Muscle of leg (tissue), 11 donors: Measurements from ENCODE around the gene UNK. TPM values are rescaled to one million over a fixed set of nuclear protein-coding genes. Genes with fewer than 3 reads are reported as not detected.
A peak's percentile ranks its signal among the peaks of the same experiment; 100 is the strongest.

Experiments used
- DNase-seq: peaks from one replicate; pipeline ENCODE4 v3.0.0; 2013
- H3K27ac ChIP-seq: one replicate; pipeline ENCODE4 v1.5.1; 2013; ENCODE audit warnings: mild to moderate bottlenecking, low read length, control low read depth
- H3K27me3 ChIP-seq: one replicate; pipeline ENCODE4 v1.6.1; 2013; ENCODE audit warnings: low read length; ENCODE audit not compliant: control insufficient read depth, insufficient read depth
- H3K36me3 ChIP-seq: one replicate; pipeline ENCODE4 v1.6.1; 2013; ENCODE audit warnings: low read length; ENCODE audit not compliant: control insufficient read depth, insufficient read depth
- H3K4me1 ChIP-seq: one replicate; pipeline ENCODE4 v1.6.1; 2013; ENCODE audit warnings: low read length; ENCODE audit not compliant: control insufficient read depth, insufficient read depth
- H3K4me3 ChIP-seq: one replicate; pipeline ENCODE4 v1.5.1; 2013; ENCODE audit warnings: low read length, control low read depth
- H3K9me3 ChIP-seq: replicated peaks from 2 replicates; pipeline ENCODE4 v1.6.1; 2013; ENCODE audit warnings: low read depth, low read length; ENCODE audit not compliant: control insufficient read depth
- WGBS: methylation state at CpG from one replicate; pipeline ENCODE4 v1.1.5; 2013; ENCODE audit warnings: missing lambda C conversion rate; ENCODE audit not compliant: insufficient coverage; 5-methylcytosine and 5-hydroxymethylcytosine counted together
- polyA plus RNA-seq, 8 donors: library from polyadenylated mRNA; unstranded; fragments of 120-200 nt; gene quantifications; one replicate each; pipeline versions ENCODE4 v1.2.1 to v1.2.3, GENCODE V29; 2013; ENCODE audit warnings: inconsistent platforms in 1 of 8, low replicate concordance in 1 of 8; ENCODE audit not compliant: insufficient read length in 8 of 8, insufficient read depth in 1 of 8
- total RNA-seq: library from RNA; stranded (reverse); fragments of 120-200 nt; gene quantifications from one replicate; pipeline ENCODE4 v1.2.4, GENCODE V29; 2013

The UNK gene
- total and polyA plus RNA-seq, 9 donors, result 18.6 to 33.8 (median 29.0) TPM

- no peaks in the 10 kb centered on the region for H3K27me3 ChIP-seq
- peak; percentile 91 for DNase-seq
- H3K4me1 ChIP-seq, result peaks cover 48% of the 10 kb centered on the region
- peak overlapping the region; percentile 83 for H3K27ac ChIP-seq
- no peaks in the 10 kb centered on the region for H3K9me3 ChIP-seq
- H3K36me3 ChIP-seq, result no peaks in the 10 kb centered on the region
- 85% methylated on average over 25 of the region's 25 CpGs for WGBS
- no peak overlapping the region for H3K4me3 ChIP-seq
These were observed 49.8 kb downstream of the UNK start for GRCh38 chr17:75834279-75834920.

DNA sequence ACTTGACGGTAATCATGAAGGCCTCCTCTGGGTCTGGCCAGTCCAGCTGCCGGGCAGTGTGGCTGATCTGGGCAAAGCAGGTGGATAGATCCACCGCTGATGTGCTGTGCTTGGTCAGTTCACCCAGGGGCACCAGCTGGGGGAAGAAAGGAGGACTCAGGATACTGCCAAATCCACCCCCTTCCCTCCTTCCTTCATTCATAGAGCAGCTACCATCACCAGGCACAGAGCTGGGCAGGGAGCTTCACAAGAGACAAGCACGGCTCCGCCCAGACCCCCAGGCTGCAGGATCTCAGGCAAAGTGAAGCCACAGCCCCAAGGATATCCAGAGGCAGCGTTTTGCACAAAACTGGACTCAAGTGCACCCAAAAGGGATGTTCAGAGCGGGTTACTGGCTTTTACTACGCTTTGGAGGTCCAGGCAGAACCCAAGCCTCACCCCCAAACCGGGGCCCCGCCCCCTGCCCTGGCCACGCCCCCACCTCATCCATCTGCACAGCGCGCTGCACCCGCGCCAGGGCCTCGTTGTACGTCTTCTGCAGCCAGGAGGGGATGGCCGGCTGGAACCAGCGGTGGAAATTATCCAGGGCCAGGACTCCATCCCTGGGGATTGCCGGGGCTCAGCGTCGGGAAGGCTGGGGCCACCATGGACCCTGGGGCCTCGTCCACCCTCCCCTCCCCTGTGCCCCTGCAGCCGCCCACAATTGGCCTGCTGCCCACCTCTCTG is 50.5 kb downstream of the UNK start:
- no peak overlapping the region for H3K4me3 ChIP-seq
- H3K27me3 ChIP-seq, result no peaks in the 10 kb centered on the region
- peak overlapping the region; percentile 83 for H3K27ac ChIP-seq
- no peaks in the 10 kb centered on the region for H3K9me3 ChIP-seq
- peak; percentile 61 for DNase-seq
- H3K4me1 ChIP-seq, result peaks cover 48% of the 10 kb centered on the region
- no peaks in the 10 kb centered on the region for H3K36me3 ChIP-seq
- 45% methylated on average over 16 of the region's 24 CpGs for WGBS

DNA sequence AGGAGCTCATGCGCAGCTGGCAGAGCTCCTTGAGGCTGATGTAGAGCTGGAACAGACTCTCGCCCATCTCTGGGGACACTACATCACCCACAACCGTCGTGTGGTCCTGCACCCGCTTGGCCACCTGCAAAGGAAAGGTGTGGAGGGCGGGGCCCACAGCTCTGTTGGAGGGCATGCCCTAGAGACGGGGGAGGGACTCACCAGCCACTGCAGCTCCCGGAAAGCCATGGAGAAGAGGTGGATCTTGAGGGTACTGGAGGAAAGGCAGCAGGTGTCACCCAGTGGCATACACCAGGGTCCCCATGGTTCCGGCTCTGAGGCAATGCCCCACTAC is 51.0 kb downstream of the UNK start:
- Histone ChIP-seq H3K36me3 (no peaks in the 10 kb centered on the region), H3K27me3 (no peaks in the 10 kb centered on the region), H3K4me3 (no peak overlapping the region), H3K9me3 (no peaks in the 10 kb centered on the region), H3K4me1 (peaks cover 48% of the 10 kb centered on the region), H3K27ac (peak overlapping the region; percentile 83)
- no peak for DNase-seq
- WGBS, result 72% methylated on average over 5 of the region's 9 CpGs

GRCh38 chr17:75836605-75837004 is 52.0 kb downstream of the UNK start:
- peaks cover 48% of the 10 kb centered on the region for H3K4me1 ChIP-seq
- 52% methylated on average over 7 of the region's 9 CpGs for WGBS
- H3K36me3 ChIP-seq, result no peaks in the 10 kb centered on the region
- H3K9me3 ChIP-seq, result no peaks in the 10 kb centered on the region
- H3K4me3 ChIP-seq, result no peak overlapping the region
- no peak for DNase-seq
- H3K27me3 ChIP-seq, result no peaks in the 10 kb centered on the region
- H3K27ac ChIP-seq, result no peak overlapping the region

GRCh38 chr17:75837899-75838298 is 53.3 kb downstream of the UNK start:
- Histone ChIP-seq H3K9me3 (no peaks in the 10 kb centered on the region), H3K4me3 (no peak overlapping the region), H3K27me3 (no peaks in the 10 kb centered on the region), H3K27ac (no peak overlapping the region), H3K36me3 (no peaks in the 10 kb centered on the region), H3K4me1 (peaks cover 38% of the 10 kb centered on the region)
- DNase-seq, result no peak
- 46% methylated on average over 4 of the region's 7 CpGs for WGBS

DNA sequence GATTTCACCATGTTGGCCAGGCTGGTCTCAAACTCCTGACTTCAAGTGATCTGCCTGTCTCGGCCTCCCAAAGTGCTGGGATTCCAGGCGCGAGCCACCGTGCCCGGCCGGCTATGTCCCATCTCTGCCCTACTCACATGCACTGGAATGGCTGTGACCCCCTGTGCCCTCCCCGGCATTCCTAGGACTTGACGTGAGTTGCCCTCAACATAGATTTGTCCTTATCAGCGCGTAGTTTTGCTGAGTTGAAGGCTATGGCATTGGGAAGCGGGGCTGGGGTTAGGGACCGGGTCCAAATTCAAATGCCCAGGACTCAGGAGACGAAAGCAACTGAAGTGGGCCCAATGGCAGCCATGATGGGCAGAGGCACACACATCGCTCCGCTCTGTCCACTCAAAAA is 53.8 kb downstream of the UNK start:
- Histone ChIP-seq H3K27ac (no peak overlapping the region), H3K36me3 (no peaks in the 10 kb centered on the region), H3K4me3 (no peak overlapping the region), H3K4me1 (peaks cover 33% of the 10 kb centered on the region), H3K27me3 (no peaks in the 10 kb centered on the region), H3K9me3 (no peaks in the 10 kb centered on the region)
- 90% methylated on average over 14 of the region's 15 CpGs for WGBS
- DNase-seq, result no peak

GRCh38 chr17:75839942-75840798 is 55.6 kb downstream of the UNK start:
- no peak for DNase-seq
- H3K9me3 ChIP-seq, result no peaks in the 10 kb centered on the region
- no peak overlapping the region for H3K4me3 ChIP-seq
- 88% methylated on average over 32 of the region's 36 CpGs for WGBS
- no peak overlapping the region for H3K27ac ChIP-seq
- H3K36me3 ChIP-seq, result no peaks in the 10 kb centered on the region
- peaks cover 24% of the 10 kb centered on the region for H3K4me1 ChIP-seq
- no peaks in the 10 kb centered on the region for H3K27me3 ChIP-seq

GRCh38 chr17:75840799-75841164 is 56.2 kb downstream of the UNK start:
- no peak overlapping the region for H3K4me3 ChIP-seq
- DNase-seq, result no peak
- H3K36me3 ChIP-seq, result peaks cover 4% of the 10 kb centered on the region
- peaks cover 24% of the 10 kb centered on the region for H3K4me1 ChIP-seq
- H3K27me3 ChIP-seq, result no peaks in the 10 kb centered on the region
- no peaks in the 10 kb centered on the region for H3K9me3 ChIP-seq
- no CpG with 5 or more reads among the region's 7 CpGs for WGBS
- H3K27ac ChIP-seq, result no peak overlapping the region

DNA sequence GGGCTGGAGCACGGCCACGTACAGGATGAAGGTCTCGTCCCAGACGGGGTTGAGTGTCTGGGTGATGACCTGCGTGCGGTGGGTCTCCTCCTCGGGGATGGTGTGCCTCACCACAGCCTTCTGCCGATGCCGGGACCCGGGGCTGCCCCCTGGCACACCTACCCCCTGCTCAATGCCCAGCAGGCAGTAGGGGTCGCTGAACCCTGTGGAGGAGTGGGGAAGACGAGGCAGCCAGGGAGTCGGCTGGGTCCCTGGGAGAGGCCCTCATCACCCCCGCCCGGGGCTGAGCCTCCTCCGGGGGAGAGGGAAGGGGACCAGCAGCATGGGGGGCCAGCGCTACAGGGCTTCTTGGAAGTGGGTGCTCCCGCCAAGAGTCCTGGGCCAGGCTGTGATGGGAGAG is 57.8 kb downstream of the UNK start:
- Histone ChIP-seq H3K9me3 (no peaks in the 10 kb centered on the region), H3K27me3 (no peaks in the 10 kb centered on the region), H3K36me3 (peaks cover 20% of the 10 kb centered on the region), H3K27ac (no peak overlapping the region), H3K4me3 (no peak overlapping the region), H3K4me1 (peaks cover 34% of the 10 kb centered on the region)
- WGBS, result 83% methylated on average over 11 of the region's 18 CpGs
- no peak for DNase-seq

DNA sequence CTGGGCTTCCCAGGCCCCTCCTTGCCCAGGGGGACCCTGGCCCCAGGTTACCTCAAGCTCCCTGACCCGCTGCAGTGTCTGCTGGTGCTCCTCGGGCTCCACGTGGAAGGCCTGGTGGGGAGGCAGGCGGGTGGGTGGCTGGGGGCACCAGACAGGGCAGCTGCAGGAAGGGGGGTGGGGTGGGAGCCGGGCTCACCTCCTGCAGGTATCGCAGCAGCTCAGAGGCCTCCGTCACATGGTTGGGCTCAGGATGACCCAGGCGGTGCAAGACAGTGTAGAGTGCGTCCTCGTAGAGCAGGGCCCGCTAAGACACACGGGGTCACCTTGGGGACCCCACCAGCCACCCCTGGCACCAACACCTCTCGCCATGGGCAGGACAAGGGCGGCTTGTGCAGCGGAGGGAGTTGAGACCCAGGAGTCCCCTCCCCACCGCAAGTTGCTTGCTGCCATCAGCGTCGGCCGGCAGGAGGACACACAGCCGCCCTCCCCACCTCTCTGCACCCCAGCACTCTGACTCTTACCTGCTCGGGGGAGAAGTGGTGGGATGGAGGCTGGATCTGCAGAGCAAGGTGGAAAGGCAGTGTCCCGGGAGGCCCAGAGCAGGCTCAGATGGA is 58.5 kb downstream of the UNK start:
- 83% methylated on average over 16 of the region's 22 CpGs for WGBS
- peak overlapping the region; percentile 15 for H3K4me3 ChIP-seq
- DNase-seq, result no peak
- peaks cover 27% of the 10 kb centered on the region for H3K36me3 ChIP-seq
- H3K27ac ChIP-seq, result no peak overlapping the region
- H3K27me3 ChIP-seq, result no peaks in the 10 kb centered on the region
- peaks cover 37% of the 10 kb centered on the region for H3K4me1 ChIP-seq
- no peaks in the 10 kb centered on the region for H3K9me3 ChIP-seq
